Ectodermal cell (in vitro differentiated cells): ENCODE measurements around the gene SLC30A1.

Source experiments
- H3K27ac ChIP-seq: 2 replicates; pipeline ENCODE4 v1.7.0; 2013; ENCODE audit warnings: mild to moderate bottlenecking, low read depth, low read length; ENCODE audit not compliant: insufficient read depth, poor library complexity, severe bottlenecking
- H3K27me3 ChIP-seq: 2 replicates; pipeline ENCODE4 v1.7.0; 2013; ENCODE audit warnings: mild to moderate bottlenecking, low read length; ENCODE audit not compliant: insufficient read depth, control insufficient read depth, poor library complexity, severe bottlenecking
- H3K36me3 ChIP-seq: one replicate; pipeline ENCODE4 v1.7.0; 2013; ENCODE audit warnings: low read length; ENCODE audit not compliant: control insufficient read depth, insufficient read depth
- H3K4me1 ChIP-seq: one replicate; pipeline ENCODE4 v1.7.0; 2013; ENCODE audit warnings: low read length; ENCODE audit not compliant: control insufficient read depth, insufficient read depth
- H3K4me3 ChIP-seq: 2 replicates; pipeline ENCODE4 v1.7.0; 2013; ENCODE audit warnings: low read depth, low read length, control low read depth; ENCODE audit not compliant: insufficient read depth
- H3K9me3 ChIP-seq: 2 replicates; pipeline ENCODE4 v1.7.0; 2013; ENCODE audit warnings: mild to moderate bottlenecking, low read length, moderate library complexity; ENCODE audit not compliant: control insufficient read depth
- WGBS, 2 experiments: methylation state at CpG; one replicate each; pipeline ENCODE4 v1.1.7; 2013; ENCODE audit warnings: missing lambda C conversion rate in 2 of 2; 5-methylcytosine and 5-hydroxymethylcytosine counted together

SLC30A1 gene

DNA sequence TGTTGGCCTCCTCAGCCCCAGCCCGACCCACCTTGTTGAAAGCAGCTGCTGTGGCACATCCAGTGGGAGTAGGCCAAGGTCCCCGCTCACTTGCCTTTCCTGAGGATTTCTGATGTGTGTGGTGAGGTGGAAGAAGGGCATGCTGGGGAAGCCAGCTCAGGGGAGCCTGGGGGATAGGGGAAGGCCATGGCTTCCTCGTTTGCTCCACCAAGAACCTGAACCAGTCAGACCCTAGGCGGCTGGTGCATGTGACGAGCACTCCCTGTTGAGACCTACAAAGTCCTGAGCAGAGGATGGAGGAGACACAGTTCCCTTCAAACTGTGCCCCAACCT, 38.0 kb upstream of the SLC30A1 start:
- H3K4me3 ChIP-seq = no peak overlapping the region
- H3K4me1 ChIP-seq = no peaks in the 10 kb centered on the region
- WGBS, 2 experiments = 95 to 97% methylated on average over 5 of the region's 5 CpGs
- H3K36me3 ChIP-seq = no peaks in the 10 kb centered on the region
- no peaks in the 10 kb centered on the region for H3K9me3 ChIP-seq
- H3K27ac ChIP-seq = no peak overlapping the region
- H3K27me3 ChIP-seq = no peaks in the 10 kb centered on the region

- 83 to 87% methylated on average over 13 of the region's 13 CpGs for WGBS, 2 experiments
- H3K27me3 ChIP-seq = no peaks in the 10 kb centered on the region
- no peaks in the 10 kb centered on the region for H3K9me3 ChIP-seq
- H3K27ac ChIP-seq = no peak overlapping the region
- H3K4me1 ChIP-seq = no peaks in the 10 kb centered on the region
- H3K4me3 ChIP-seq = no peak overlapping the region
- no peaks in the 10 kb centered on the region for H3K36me3 ChIP-seq
These were observed 37.4 kb upstream of the SLC30A1 start for GRCh38 chr1:211616231-211616964.

DNA sequence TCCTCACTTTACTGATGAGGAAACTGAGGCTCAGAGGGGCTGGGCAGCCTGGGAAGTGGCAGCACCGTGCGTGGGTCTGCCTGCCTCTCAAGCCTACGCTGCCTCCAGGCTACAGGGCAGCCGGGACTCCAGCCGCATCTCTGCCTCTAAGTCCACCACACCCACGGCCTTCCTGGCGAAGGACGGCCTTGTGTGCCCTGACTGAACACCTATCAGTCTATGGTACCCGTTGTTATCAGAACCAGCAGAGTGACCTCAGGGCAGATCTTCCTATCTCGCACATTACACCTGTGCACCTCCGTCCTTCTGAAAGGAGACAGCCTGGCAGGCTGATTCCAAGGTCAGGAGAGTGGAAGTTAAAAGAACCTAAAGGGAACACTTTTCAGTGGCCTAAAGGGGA, 35.7 kb upstream of the SLC30A1 start:
- 94% methylated on average over 11 of the region's 11 CpGs for WGBS, 2 experiments
- no peaks in the 10 kb centered on the region for H3K27me3 ChIP-seq

DNA sequence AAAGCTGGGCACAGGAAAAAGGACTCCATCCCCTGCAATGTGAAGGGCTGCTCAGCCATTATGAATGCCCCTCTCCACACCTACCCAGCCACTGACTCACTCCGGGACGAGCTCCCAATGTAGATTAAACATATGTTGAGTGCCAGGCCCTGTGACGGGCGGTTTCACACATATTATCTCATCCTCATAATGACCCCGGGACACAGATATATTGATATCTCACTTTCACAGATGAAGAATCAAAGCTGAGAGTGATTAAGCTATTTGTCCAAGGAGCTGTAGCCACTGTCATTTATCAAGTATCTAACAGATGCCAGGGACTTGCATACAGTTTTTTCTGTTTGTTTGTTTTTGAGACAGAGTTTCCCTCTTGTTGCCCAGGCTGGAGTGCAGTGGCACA, 35.0 kb upstream of the SLC30A1 start:
- Histone ChIP-seq H3K27me3 (no peaks in the 10 kb centered on the region), H3K36me3 (no peaks in the 10 kb centered on the region), H3K9me3 (no peaks in the 10 kb centered on the region), H3K4me3 (no peak overlapping the region), H3K4me1 (no peaks in the 10 kb centered on the region), H3K27ac (no peak overlapping the region)
- 90 to 96% methylated on average over 5 of the region's 5 CpGs for WGBS, 2 experiments

More for the DNA sequence above, 35.7 kb upstream of the SLC30A1 start:
- Histone ChIP-seq H3K4me3 (no peak overlapping the region), H3K4me1 (no peaks in the 10 kb centered on the region), H3K36me3 (no peaks in the 10 kb centered on the region), H3K9me3 (no peaks in the 10 kb centered on the region), H3K27ac (no peak overlapping the region)

DNA sequence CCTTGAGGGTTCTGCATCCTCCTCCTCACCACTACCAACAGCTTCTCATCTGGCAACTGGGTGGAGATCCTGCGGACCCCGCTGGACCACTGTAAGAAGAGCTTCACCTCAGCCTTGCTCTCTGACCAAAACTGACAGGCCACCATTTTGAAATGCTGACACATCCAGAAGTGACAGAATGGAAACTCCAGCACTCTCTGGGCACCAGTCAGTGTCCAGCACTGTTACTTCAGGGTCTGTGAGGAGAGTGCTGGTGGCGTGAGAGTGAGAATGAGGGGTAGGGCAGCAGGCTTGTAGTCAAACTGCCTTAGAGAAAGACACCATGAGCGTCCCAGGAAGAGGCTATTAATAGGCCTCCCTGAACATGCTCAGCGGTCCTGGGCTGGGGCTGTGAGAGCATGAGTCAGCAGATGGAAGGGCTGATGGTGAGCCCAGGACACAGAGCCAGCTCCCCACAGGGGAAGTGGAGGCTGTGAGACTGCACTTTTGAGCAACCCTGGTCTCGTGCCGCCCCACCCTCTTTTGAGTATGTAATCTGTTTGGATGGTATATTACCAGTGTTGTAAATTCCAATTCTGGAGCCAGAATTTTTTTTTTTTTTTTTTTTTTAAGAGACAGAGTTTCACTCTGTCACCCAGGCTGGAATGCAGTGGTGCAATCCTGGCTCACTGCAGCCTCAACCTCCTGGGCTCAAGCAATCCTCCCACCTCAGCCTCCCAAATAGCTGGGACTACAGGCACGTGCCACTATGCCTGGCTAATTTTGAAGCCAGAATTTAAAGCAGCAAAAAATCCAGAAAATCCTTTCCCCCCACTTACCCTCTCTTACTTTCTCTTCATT, 34.4 kb upstream of the SLC30A1 start:
- WGBS, 2 experiments = 90 to 92% methylated on average over 8 of the region's 8 CpGs
- Histone ChIP-seq H3K36me3 (no peaks in the 10 kb centered on the region), H3K9me3 (no peaks in the 10 kb centered on the region), H3K27me3 (no peaks in the 10 kb centered on the region), H3K27ac (no peak overlapping the region), H3K4me3 (no peak overlapping the region), H3K4me1 (no peaks in the 10 kb centered on the region)

DNA sequence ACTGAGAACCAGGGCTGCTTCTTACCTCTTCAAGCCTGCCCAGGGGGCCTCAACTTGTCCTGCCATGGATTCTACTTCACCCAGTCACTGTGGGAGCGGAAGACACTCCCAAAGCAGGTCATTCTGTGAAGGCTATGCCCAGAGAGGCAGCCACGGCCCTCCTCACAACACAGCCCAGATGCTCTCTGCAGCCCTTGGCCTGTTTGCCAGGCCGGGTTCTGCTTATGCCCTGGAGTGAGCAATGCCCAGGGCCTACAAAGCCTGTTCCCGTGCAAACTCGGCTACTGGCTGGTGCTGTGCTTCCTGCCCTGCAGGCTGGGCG, 33.8 kb upstream of the SLC30A1 start:
- 93 to 94% methylated on average over 6 of the region's 6 CpGs for WGBS, 2 experiments
- Histone ChIP-seq H3K4me3 (no peak overlapping the region), H3K4me1 (no peaks in the 10 kb centered on the region), H3K36me3 (no peaks in the 10 kb centered on the region), H3K27ac (no peak overlapping the region), H3K9me3 (no peaks in the 10 kb centered on the region), H3K27me3 (no peaks in the 10 kb centered on the region)

GRCh38 chr1:211611818-211612217, 32.9 kb upstream of the SLC30A1 start:
- Histone ChIP-seq H3K4me1 (no peaks in the 10 kb centered on the region), H3K27ac (no peak overlapping the region), H3K9me3 (no peaks in the 10 kb centered on the region), H3K27me3 (no peaks in the 10 kb centered on the region), H3K4me3 (no peak overlapping the region), H3K36me3 (no peaks in the 10 kb centered on the region)
- whole genome bisulfite sequencing, 2 experiments = 76 to 81% methylated on average over 3 to 4 of the region's 4 CpGs

DNA sequence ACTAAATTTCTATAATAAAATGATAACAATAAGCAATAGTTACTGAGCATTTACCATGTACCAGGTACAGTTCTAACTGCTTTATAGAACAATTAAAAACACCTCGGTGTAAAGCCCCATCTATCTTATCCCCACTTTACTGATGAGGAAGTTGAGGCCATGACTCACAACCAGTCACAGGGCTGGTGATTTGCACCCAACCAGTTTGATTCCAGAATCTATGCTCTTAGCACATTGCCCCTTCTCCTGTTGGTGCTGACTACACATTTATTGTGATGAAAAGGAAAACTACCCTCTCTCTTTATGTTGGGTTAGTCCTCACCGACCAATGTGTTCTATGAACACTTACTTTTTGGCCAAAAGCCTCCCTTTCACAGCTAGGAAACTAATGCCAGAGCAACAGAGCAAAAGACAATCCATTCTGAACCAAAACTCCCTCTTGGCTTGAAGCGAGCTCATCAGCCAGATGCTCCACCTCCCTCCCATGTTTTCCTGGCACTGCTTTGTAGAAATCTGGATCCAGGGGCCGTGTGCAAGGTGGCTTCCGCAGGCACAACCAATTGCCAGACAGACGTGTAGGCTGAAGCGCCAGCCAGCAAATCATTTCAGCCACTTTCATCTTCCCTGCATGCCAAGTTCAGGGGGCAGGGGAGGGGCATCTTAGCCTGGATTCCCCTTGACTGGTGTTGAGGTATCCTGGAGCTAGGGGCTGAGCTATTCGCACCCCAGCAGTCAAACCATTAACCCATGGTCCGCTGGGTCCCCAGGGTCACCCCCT, 32.0 kb upstream of the SLC30A1 start:
- no peaks in the 10 kb centered on the region for H3K27me3 ChIP-seq
- no peaks in the 10 kb centered on the region for H3K9me3 ChIP-seq
- H3K4me3 ChIP-seq = no peak overlapping the region
- H3K4me1 ChIP-seq = no peaks in the 10 kb centered on the region
- H3K36me3 ChIP-seq = no peaks in the 10 kb centered on the region
- WGBS, 2 experiments = 73 to 90% methylated on average over 8 to 9 of the region's 9 CpGs
- H3K27ac ChIP-seq = no peak overlapping the region

- Histone ChIP-seq H3K4me3 (no peak overlapping the region), H3K36me3 (no peaks in the 10 kb centered on the region), H3K4me1 (no peaks in the 10 kb centered on the region), H3K27me3 (no peaks in the 10 kb centered on the region), H3K27ac (no peak overlapping the region), H3K9me3 (no peaks in the 10 kb centered on the region)
- WGBS, 2 experiments = 80 to 81% methylated on average over 9 of the region's 10 CpGs
These were observed 30.4 kb upstream of the SLC30A1 start for GRCh38 chr1:211609120-211610024.
